Astrocyte of the spinal cord (primary cell): ENCODE measurements around the gene SLC1A3.
"Not testable (repeated sequence)": the region's sequence is repeated elsewhere in the genome, so short reads cannot be mapped to it uniquely, and the experiment has no call there.

ENCODE experiments used
- DNase-seq: peaks from one replicate; pipeline ENCODE4 v3.0.0; 2011; ENCODE audit warnings: low read depth, low spot score
- H3K4me3 ChIP-seq: 2 replicates; pipeline ENCODE4 v1.5.1; 2011; ENCODE audit warnings: low read depth, mild to moderate bottlenecking, low read length, moderate library complexity
- in situ Hi-C: cut with HindIII; loops from 2 replicates; pipeline ENCODE4 v1.10.0; 2017; ENCODE audit warnings: low sequenced_read_pairs
- TF ChIP-seq, protein P1 (sequence below): IDR thresholded peaks from 2 replicates; pipeline ENCODE4 v1.5.1; 2012; ENCODE audit warnings: low read depth, mild to moderate bottlenecking, low read length, inconsistent platforms

SLC1A3 gene

DNA sequence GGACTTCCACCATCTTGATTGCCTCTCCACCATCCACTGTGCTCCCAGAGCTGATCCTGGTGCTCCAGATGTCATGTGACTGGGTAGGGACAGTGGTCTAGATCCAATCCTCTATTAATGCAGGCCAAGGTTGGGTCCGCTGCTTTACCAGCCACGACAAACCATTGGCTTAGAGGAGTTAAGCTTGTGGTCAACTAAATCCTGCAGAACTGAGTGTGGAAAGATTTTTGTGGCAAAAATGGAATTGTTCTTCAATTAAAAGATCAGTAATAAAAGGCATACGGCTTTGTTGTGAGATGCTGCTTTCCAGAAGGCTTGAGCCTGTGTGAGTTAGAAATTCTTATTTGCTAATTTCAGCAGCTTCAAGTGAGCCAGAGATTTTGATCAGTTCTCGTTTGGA lies 30.7 kb downstream of the SLC1A3 start:
- no peak for DNase-seq
- H3K4me3 ChIP-seq: no peak overlapping the region
- in situ Hi-C loops: no loop called here
- TF ChIP-seq, protein P1, sequence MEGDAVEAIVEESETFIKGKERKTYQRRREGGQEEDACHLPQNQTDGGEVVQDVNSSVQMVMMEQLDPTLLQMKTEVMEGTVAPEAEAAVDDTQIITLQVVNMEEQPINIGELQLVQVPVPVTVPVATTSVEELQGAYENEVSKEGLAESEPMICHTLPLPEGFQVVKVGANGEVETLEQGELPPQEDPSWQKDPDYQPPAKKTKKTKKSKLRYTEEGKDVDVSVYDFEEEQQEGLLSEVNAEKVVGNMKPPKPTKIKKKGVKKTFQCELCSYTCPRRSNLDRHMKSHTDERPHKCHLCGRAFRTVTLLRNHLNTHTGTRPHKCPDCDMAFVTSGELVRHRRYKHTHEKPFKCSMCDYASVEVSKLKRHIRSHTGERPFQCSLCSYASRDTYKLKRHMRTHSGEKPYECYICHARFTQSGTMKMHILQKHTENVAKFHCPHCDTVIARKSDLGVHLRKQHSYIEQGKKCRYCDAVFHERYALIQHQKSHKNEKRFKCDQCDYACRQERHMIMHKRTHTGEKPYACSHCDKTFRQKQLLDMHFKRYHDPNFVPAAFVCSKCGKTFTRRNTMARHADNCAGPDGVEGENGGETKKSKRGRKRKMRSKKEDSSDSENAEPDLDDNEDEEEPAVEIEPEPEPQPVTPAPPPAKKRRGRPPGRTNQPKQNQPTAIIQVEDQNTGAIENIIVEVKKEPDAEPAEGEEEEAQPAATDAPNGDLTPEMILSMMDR: no peak

DNA sequence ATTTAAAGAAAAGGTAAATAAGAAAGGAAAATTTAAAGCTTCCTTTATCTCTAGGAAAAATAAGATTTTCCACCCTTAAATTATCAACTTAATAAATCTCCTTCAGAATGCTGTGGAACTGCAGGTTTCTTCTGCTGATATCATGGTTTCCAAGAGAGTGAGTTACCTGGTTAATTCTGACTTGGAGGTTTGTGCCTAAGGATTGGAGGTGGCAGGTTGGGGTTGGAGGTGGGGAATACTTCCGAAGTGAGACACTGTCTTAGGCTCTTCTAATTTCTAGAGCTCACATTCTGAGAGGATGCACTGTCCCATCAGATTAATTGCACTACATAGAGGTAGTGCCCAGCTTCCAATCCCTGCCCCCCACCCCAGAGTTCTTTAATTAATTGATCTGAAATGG lies 31.1 kb downstream of the SLC1A3 start:
- TF ChIP-seq, protein P1: no peak
- in situ Hi-C loops: no loop called here
- H3K4me3 ChIP-seq: no peak overlapping the region

DNA sequence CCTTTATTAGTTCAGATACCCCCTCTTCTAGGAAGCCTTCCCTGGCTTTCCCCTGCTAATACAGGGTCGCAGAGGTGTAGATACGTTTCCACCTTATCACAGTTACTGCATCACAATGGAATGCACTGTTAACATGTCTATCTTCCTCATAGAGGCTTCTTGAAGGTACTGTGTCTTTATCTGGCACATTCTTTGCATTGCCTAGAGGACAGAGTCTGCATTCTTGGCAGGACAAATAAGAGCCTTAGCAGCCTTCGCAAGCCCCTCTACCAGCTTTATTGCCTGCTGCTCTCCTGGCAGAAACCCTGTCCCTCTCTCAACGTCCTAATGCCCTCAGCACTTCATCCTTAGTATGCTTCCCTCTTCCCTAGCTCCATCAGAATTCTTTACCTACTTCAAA lies 31.6 kb downstream of the SLC1A3 start:
- in situ Hi-C loops: no loop called here
- H3K4me3 ChIP-seq: no peak overlapping the region
- no peak for DNase-seq
- TF ChIP-seq, protein P1: no peak

More for the DNA sequence above, 31.1 kb downstream of the SLC1A3 start:
- DNase-seq: no peak

DNA sequence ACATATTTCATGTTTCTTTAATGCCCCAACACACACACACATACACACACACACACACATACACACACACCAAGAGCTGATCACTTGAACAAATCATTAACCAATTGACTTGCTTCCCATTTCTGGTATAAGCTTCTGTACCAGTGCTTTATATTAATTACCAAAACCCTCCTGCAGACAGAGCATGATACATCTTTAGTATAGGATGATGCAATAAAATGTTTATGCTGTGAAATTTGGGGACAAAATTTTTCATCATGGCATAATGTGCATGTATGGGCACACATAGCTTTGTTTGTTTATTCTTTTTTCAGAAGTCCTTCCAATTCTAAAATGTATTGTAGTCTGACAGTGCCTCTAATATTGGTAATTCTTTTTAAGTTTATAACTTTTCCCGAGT lies 34.5 kb downstream of the SLC1A3 start:
- DNase-seq: no peak
- in situ Hi-C loops: no loop called here
- TF ChIP-seq, protein P1: no peak
- H3K4me3 ChIP-seq: no peak overlapping the region

DNA sequence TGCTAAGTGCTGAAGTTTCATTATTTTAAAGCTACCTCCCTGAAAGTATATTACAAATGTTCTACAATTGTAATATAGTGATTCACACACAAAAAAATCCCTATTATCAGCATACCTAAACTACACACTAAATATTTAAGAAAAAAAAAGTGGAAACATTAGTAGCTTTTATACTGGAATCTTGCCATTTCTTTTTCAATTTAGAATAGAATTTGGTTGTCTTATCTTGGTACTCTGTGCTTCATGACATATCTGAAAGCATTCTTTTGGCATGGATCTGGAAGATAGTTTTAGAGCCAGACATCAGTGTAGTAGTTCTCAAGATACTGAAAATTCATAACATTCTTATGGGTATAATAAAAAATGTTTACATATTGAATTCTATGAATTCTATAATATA lies 35.0 kb downstream of the SLC1A3 start:
- TF ChIP-seq, protein P1: no peak
- H3K4me3 ChIP-seq: no peak overlapping the region
- in situ Hi-C loops: no loop called here
- DNase-seq: no peak

DNA sequence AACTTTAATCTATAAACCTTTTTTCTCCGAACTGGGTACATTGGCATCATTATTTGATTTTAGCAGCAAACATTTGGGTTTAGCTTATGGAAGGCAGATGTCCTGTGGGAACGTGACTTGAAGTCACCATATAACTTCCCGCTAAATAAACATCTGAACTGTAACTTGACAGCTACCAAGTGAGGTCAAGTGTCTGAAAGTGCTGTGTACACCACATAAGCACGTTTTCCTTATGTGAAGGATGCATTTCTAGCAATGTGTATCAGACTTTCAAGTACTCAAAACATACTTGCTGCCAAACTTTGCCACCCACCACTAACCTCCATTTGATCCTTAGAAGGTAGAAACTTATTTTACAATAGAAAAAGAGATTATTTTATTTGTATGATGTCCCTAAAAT lies 35.7 kb downstream of the SLC1A3 start:
- in situ Hi-C loops: no loop called here
- no peak overlapping the region for H3K4me3 ChIP-seq
- TF ChIP-seq, protein P1: no peak
- DNase-seq: no peak

DNA sequence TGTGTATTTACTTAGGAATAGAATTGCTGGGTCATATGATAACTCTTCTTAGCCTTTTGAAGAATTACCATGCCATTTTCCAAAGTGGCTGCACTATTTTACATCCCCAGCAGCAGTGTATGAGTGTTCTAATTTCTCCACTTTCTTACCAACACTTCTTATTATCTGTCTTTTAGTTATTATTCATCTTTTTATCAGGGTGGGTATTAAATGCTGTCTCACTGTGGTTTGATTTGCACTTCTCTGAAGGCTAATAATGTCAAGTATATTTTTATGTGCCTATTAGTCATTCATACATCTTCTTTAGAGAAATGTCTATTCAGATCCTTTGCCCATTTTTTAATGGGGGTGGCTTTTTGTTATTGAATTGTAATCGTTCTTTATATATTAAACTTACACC lies 36.8 kb downstream of the SLC1A3 start:
- no peak overlapping the region for H3K4me3 ChIP-seq
- in situ Hi-C loops: no loop called here
- no peak for DNase-seq
- TF ChIP-seq, protein P1: no peak

DNA sequence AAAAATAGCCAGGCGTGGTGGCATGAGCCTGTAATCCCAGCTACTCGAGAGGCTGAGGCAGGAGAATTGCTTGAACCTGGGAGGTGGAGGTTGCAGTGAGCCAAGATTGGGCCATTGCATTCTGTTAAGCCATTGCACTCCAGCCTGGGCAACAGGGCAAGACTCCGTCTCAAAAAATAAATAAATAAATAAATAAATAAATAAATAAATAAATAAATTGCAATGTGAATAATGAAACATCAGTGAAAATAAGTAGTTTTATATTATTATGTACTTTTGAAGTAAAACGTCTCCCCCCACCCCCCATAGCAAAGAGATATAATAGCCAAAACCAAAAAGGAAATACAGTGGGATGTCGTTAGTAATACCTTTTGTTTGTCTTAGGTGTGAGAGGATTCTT lies 37.4 kb downstream of the SLC1A3 start:
- in situ Hi-C loops, DNase-seq, H3K4me3 ChIP-seq: not testable (repeated sequence)
